ENCODE results near the gene DCBLD1.

DCBLD1 gene

DNA sequence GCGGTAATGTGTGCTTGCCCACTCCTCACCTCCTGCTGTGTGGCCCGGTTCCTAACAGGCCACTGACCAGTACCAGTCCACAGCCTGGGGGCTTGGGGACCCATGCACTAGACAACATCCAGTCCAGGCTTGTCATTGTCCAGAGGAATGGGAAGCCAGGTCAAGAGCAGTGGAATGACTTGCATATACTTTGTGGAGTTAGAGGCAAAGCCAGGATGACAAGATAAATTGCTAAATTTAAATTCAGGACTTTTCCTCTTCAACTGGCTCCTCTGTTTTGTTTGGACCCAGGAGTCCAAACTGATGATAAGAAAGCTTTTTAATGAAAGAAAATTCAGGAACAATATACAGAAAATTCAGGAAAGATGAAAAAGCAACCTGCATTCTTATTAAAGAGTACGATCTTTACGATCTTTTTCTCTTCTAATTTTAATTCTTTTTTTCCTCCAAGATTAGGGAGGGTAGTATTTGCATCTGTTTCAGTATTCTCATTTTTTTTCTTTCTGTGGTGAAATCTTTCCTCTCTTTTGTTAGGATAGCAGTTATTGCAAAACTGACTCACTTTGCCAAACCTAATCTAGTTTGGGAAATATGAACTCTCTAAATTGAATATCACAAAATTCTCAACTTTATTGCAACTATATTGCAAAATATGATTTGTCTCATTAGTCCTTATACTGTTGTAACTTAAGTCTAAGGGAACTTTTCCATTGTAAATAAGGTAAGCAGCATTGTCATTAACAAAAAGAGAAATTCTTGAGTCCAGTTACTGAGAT, 48.2 kb downstream of the DCBLD1 start:
- no peak for DNase-seq

DNA sequence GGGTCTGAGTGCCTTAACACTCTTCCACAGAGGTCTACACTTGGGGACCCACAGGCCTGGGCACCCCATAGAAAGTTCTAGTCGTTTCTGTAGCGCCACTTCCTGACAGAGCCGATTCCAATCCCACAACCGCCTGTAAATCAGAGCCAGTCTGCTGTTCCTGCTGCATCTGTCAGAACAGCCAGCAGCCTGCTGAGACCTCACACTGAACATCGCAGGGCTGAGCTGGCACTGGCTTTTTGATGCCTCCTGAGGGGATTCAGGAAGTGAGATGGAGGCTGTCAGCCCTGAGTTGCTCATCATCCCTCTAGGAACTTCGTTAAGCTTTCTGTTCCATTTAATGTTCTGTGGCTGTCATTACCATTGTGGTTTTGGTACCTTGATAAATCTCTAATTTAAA, 48.9 kb downstream of the DCBLD1 start:
- no peak for DNase-seq

GRCh38 chr6:117531809-117532725, 49.6 kb downstream of the DCBLD1 start:
- DNase-seq, result no peak

GRCh38 chr6:117533775-117534174, 51.3 kb downstream of the DCBLD1 start:
- no peak for DNase-seq

DNA sequence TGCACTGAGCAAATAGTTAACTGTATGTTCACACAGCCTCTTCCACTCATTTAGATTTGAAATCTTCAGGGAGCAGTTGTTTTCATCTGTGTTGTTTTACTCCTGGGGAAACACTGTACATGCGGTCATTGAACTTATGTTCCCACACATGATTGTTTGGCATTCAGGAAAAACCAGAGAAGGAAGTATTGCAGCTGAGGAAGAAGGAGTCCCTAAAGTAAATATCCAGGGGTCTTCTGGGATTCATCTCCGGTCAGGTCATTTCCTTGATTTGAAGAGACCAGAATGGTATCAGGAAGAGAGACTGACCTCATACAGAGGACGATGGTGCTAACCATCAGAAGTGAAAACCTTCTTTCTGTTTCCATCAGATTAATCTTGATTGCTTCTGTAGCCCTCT, 52.5 kb downstream of the DCBLD1 start:
- no peak for DNase-seq

DNA sequence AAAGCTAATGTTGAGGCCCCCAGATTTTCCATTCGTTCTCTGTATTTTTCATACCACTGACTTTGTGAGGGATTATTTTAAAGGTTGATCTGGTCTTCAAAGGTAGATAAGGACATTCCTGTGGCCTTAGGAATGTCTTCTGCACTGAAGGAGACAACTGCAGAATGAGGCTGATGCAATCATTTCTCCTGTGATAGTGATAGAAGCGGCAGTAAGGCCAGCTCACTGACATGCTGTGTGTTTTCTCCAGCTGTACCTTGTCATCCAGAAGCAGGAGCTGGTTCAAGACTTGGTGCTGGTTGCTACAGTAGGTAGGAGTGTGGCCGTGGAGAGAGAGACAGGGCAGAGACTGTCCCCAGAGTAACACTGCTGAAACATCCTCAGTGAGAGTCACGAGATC, 53.8 kb downstream of the DCBLD1 start:
- no peak for DNase-seq

GRCh38 chr6:117538615-117539014, 56.1 kb downstream of the DCBLD1 start:
- DNase-seq, result no peak

- DNase-seq, result no peak
Observed at GRCh38 chr6:117540670-117541069, 58.2 kb downstream of the DCBLD1 start.

DNA sequence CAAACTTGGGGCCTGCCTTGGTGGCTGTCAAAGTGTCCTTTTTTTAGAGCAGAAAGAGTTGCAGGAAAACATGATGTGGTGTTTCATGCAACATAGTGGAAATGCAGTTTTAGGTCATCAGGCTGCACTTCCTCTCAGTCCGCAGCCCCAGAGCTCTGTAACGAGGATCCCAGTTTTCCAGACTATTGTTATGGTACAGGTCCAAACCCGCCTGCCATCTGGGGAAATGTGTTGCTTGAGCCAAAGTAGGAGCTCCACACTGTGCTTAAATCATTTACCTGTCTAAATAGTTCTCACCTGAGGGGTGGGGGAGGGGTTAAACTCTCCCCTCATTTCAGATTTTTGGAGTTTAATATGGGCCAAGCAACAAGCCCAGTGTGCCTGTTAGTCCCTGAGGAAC, 60.0 kb downstream of the DCBLD1 start:
- no peak for DNase-seq

DNA sequence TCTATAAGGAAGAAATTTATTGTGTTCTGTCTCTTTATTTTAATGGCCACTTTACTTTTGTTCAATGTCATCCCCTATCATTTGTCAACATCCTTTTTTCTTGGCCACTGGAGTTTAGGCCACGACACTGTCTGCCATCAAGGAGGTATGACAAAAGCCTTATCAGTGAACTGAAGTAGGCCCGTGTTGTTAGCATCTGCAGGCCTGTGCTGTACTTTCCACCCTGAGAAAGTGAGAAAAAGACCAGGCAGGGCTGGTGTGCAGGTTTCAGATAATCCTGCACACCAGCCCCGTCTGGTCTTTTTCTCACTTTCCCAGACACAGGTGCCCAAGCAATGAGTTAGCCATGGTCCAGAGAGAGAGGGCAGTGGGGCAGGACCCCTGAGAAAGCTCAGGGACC, 62.2 kb downstream of the DCBLD1 start:
- no peak for DNase-seq

GRCh38 chr6:117545161-117545595, 62.7 kb downstream of the DCBLD1 start:
- no peak for DNase-seq

DNA sequence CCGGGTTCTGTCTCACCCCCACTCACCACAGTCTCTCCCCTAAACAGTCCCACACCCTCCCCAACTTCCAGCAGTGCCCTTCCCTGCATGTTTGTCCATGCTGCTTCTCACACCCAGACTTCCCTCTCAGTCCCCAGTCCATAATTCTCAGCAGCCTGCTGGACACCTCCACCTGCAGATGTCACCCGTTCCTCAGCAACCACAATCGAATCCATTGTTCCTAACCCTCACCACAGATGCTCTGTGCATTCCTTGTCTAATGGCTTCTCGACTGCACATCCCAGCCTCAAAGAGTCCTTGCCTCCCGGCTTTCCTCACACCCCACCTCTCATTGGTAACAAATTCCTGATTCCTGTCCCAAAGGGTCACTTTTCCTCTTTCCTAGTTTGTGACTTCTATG, 64.2 kb downstream of the DCBLD1 start:
- no peak for DNase-seq

DNA sequence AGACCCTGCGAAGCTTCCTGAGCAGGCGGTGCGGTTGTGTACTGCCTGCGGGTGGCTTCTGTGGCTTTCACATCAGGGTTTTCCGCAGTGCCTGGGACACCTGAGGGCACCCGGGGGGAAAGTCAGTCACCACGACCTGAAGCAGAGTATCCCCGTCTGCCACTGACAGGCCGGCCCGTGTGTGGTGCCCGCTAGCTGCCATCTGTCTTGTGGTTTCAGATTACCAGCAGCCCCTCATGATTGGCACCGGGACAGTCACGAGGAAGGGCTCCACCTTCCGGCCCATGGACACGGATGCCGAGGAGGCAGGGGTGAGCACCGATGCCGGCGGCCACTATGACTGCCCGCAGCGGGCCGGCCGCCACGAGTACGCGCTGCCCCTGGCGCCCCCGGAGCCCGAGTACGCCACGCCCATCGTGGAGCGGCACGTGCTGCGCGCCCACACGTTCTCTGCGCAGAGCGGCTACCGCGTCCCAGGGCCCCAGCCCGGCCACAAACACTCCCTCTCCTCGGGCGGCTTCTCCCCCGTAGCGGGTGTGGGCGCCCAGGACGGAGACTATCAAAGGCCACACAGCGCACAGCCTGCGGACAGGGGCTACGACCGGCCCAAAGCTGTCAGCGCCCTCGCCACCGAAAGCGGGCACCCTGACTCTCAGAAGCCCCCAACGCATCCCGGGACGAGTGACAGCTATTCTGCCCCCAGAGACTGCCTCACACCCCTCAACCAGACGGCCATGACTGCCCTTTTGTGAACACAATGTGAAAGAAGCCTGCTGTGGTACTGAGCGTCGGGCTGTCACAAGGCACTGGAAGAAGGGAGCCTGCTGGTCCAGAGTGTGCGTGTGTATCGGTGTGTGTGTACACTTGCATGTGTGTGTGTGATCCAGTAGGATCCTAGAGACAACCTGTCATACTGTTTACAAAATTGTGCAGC, 65.5 kb downstream of the DCBLD1 start:
- peak in 43 of 51 donors; percentile 9 to 72 (median 43) for DNase-seq

DNA sequence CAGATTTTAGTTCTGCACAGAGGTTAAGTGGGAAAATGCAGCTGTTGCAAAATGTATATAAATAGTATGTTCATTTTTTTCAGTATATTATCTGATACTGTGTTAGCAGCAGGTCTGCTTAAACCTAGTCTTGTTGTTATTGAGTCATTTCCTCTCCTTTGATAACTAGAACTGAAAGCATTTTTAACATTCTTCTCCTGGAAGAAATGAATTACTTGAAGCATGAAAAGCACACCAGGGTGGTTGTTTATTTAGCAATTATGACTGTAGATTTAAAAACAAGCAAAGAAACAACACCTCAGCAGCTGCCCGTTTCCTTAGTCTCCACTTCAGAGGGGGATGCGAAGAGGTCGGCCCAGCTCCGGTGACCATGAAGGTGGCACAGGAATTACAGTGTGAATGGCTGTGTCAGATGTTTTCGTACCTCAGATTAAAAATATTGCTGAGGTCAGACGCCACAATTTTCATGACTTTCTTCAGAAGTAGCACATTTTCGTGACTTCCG, 66.4 kb downstream of the DCBLD1 start:
- DNase-seq, result no peak

GRCh38 chr6:117549611-117550010, 67.1 kb downstream of the DCBLD1 start:
- no peak for DNase-seq

DNA sequence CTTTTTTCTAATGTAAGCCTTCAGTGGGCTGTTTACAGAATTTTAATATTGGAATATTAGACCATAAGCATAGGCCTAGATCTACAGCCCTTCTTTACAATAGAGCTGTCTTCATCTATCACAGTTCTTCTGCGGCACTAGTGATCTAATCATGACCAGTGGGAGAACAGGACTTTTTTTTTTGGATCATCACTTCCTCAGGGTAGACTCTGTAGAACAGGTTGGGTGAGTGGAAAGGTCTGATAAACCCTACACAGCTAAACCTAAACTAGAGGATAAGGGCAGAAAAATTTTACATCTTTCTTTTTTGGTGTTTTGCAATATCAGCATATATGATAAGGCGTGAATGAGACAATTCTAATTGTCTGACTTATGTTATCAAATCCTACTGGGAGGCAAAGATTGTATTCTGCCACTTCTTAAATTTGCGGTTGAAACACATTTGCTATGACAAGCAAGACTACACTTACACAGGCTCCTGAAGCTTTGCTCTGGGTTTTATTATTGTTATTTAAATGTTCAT, 67.7 kb downstream of the DCBLD1 start:
- DNase-seq, result no peak

DNA sequence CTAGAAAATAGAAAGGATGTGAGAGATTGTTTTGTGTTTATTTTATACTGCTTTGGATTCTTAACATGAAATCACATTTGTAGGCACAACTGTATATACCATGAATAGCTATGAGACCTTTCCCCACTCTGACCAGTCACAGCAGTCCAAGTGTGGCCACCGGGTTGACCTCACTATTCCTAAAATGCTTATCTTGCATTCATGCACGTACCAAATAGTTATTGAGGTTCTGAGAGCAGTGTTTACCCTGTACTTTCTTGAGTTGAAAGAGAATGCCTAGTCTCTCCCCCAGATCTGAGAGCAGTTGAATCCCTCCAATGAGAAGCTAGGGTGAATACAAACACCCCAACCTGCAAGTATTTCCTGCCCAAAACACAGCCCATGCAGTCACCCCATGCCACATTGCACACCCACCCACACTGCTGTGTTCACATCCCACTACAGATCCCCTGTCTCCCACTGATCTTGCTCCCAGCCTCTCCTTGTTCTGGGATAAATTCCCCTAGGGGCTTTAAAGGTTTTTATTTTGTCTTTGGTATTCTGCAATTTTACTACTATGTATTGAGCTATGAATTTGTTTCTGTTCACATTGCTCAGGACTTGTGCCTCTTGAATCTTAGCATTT, 68.3 kb downstream of the DCBLD1 start:
- DNase-seq, result no peak

GRCh38 chr6:117552618-117553017, 70.1 kb downstream of the DCBLD1 start:
- no peak for DNase-seq

DNA sequence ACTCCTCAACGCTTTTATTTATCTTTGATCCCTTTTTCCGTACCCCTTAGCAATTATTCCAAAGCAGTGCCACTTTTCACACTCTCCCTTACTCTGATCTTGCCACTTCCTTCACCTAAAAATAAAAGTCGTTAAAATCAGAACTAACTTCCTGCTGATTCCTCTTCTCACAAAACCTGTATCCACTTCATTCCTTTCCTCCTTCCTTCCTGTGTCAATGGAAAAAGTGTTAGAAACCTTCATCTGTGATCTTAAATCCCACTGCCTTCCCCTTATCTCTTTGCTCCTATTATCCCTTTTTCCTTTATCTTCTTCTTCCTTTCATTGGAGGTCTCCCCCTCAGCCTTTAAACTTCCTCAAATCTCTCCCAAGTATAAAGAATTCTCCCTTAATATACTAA, 70.7 kb downstream of the DCBLD1 start:
- no peak for DNase-seq

- no peak for DNase-seq
Observed at GRCh38 chr6:117555262-117555849, 72.9 kb downstream of the DCBLD1 start.
